Left lung (tissue), 10 donors: ENCODE data around the gene CLCA2. TPM values are rescaled to one million over a fixed set of nuclear protein-coding genes. Genes with fewer than 3 reads are reported as not detected.

Experiments used
- ATAC-seq: fragments of 200-7000 bp; cut with Tn5 transposase; one replicate; pipeline ENCODE4 v1.9.1; 2020; ENCODE audit warnings: moderate library complexity
- DNase-seq, 4 donors: peaks; one replicate each; pipeline ENCODE4 v3.0.0-alpha.2; 2013 to 2020
- H3K27ac ChIP-seq, 2 donors: fragments of 200-600 bp; sonication (generic) in 1 of 2; one replicate each; pipeline versions ENCODE4 v1.5.0 to v1.8.0; 2020 to 2021
- H3K27me3 ChIP-seq, 2 donors: fragments of 200-600 bp; sonication (generic) in 1 of 2; one replicate each; pipeline versions ENCODE4 v1.5.0 to v1.8.0; 2020 to 2021
- H3K36me3 ChIP-seq, 2 donors: fragments of 200-600 bp; sonication (generic) in 1 of 2; one replicate each; pipeline versions ENCODE4 v1.5.0 to v1.8.0; 2020 to 2021
- H3K4me1 ChIP-seq, 2 donors: fragments of 200-600 bp; one replicate each; pipeline ENCODE4 v1.8.0; 2021
- H3K4me3 ChIP-seq, 2 donors: fragments of 200-600 bp; sonication (generic) in 1 of 2; one replicate each; pipeline versions ENCODE4 v1.5.0 to v1.8.0; 2020 to 2021; ENCODE audit warnings: mild to moderate bottlenecking in 1 of 2
- H3K9me3 ChIP-seq, 2 donors: fragments of 200-600 bp; sonication (generic) in 1 of 2; one replicate each; pipeline versions ENCODE4 v1.5.0 to v1.8.0; 2020 to 2021
- CTCF ChIP-seq, 2 donors: fragments of 200-600 bp; sonication (generic) in 1 of 2; IDR thresholded peaks; one replicate each; pipeline versions ENCODE4 v1.5.0 to v1.8.0; 2021; ENCODE audit warnings: antibody characterized with exemption in 2 of 2
- intact Hi-C, 2 donors: fragments of 100-400 bp; cut with DNase I; formaldehyde crosslinking; loops; one replicate each; pipeline versions ENCODE4 v1.11.2 to v1.14.2; 2022
- polyA plus RNA-seq, 6 donors: library from polyadenylated mRNA; unstranded; fragments of 120-200 nt; gene quantifications; one replicate each; pipeline ENCODE4 v1.2.1, GENCODE V29; 2013; ENCODE audit not compliant: insufficient read length in 6 of 6
- total RNA-seq, 2 donors: library from RNA; stranded (reverse); fragmentation: NEBNext Ultra II Directional; extraction: Animal tissue kit (Norgen Biotek cat#: 25700); gene quantifications; one replicate each; pipeline ENCODE4 v1.2.1, GENCODE V29; 2021
- donor health status: DM: no; HTN: yes; CAD: no.
- donor health status: DM: no; HTN: no; CAD: no.

CLCA2 gene
- total and polyA plus RNA-seq, 8 donors: 0.13 to 0.42 (median 0.16) TPM

DNA sequence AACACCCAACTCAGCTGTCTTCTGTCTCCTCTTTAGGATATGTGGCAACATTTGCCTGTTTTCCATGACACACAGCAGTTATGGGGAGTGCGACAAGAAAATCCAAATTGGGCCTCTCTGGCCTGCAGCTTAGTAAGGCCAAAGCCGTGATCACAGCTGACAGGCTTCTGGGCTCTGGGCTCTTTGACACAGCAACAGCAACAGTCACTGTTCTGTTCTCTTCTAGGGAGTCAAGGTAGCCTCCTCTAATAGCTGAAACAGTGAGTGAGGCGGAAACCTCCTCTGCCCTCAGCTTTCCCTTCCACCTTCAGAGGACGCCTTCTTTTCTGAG, 63.8 kb downstream of the CLCA2 start:
- Histone ChIP-seq H3K27me3 (no peaks in the 10 kb centered on the region), H3K4me3 (no peak overlapping the region), H3K4me1 (no peaks in the 10 kb centered on the region), H3K27ac (no peak overlapping the region), H3K9me3 (no peaks in the 10 kb centered on the region), H3K36me3 (no peaks in the 10 kb centered on the region)
- no peak for ATAC-seq
- intact Hi-C loops: no loop called here
- no peak for DNase-seq
- no peak for TF ChIP-seq CTCF (IDR thresholded peaks at IDR 0.05)

DNA sequence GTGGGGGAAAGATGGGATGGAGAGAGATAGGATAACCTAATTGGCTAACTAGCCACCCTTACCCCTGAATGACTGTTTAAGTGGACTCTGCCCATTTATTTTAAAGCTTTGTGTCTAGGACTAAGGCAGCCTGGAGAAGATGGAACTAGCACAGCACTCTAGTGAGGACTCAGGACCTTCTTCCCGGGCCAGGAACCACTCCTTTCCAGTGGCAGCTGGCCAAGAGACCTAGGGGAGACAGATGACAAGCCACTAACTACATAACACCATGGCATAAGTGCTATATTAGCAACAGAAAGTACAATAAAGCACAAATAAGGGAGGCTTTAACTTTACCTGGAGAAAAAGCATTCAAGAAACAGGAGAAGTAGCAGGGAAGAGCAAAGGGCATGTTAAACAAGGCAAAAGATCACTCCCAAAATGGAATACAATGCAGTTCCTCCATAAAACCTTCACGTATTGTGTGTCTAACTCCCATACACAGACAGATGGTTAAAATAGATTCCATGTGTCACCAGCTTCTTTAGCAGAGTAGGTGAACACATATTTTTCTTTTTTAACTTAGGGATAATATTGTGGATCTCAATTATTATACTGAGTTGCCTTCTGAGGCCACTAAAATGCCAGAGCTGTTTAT, 65.4 kb downstream of the CLCA2 start:
- ATAC-seq (no peak), DNase-seq (no peak)
- Histone ChIP-seq H3K4me3 (no peak overlapping the region), H3K9me3 (no peaks in the 10 kb centered on the region), H3K4me1 (no peaks in the 10 kb centered on the region), H3K36me3 (no peaks in the 10 kb centered on the region), H3K27ac (no peak overlapping the region), H3K27me3 (no peaks in the 10 kb centered on the region)
- intact Hi-C loops: no loop called here
- no peak for TF ChIP-seq CTCF (IDR thresholded peaks at IDR 0.05)

- H3K27me3 ChIP-seq: no peaks in the 10 kb centered on the region
- DNase-seq (no peak), ATAC-seq (no peak)
- intact Hi-C loops: no loop called here
- TF ChIP-seq CTCF (IDR thresholded peaks at IDR 0.05): no peak
- H3K4me1 ChIP-seq: no peaks in the 10 kb centered on the region
- H3K27ac ChIP-seq: no peak overlapping the region
- no peaks in the 10 kb centered on the region for H3K36me3 ChIP-seq
- H3K4me3 ChIP-seq: no peak overlapping the region
- no peaks in the 10 kb centered on the region for H3K9me3 ChIP-seq
These were observed 67.4 kb downstream of the CLCA2 start for GRCh38 chr1:86491171-86491950.

DNA sequence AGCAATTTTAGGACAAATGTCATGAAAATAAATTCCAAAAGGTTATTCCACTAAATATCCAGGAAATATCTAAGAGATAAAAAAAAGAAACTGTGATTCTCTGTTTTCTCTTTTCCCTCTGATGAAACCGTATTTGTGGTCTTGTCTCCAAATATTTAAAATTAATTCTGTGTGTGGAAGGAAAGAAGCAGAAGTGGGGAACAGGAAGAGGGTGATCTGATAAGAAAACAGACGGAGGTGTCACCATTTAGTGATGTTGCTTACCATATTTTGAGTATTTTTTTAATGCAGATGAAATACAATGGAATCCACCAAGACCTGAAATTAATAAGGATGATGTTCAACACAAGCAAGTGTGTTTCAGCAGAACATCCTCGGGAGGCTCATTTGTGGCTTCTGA, 74.3 kb downstream of the CLCA2 start:
- TF ChIP-seq CTCF (IDR thresholded peaks at IDR 0.05): no peak
- Histone ChIP-seq H3K36me3 (no peaks in the 10 kb centered on the region), H3K4me1 (peaks cover 0 to 11% of the 10 kb centered on the region in 2 donors), H3K9me3 (no peaks in the 10 kb centered on the region), H3K27ac (no peak overlapping the region), H3K4me3 (no peak overlapping the region), H3K27me3 (no peaks in the 10 kb centered on the region)
- intact Hi-C loops: no loop called here
- DNase-seq (no peak), ATAC-seq (no peak)

GRCh38 chr1:86499987-86500593, 76.1 kb downstream of the CLCA2 start:
- H3K4me1 ChIP-seq: peaks cover 0 to 23% of the 10 kb centered on the region in 2 donors
- peak; percentile 27 for ATAC-seq
- H3K27ac ChIP-seq: no peak overlapping the region
- no peaks in the 10 kb centered on the region for H3K36me3 ChIP-seq
- TF ChIP-seq CTCF (IDR thresholded peaks at IDR 0.05): peak; percentile 69 to 82
- H3K27me3 ChIP-seq: no peaks in the 10 kb centered on the region
- no peak overlapping the region for H3K4me3 ChIP-seq
- no peak for DNase-seq
- intact Hi-C loops: loop anchor here in 1 of 2 donors (10.0 kb wide), 1 partner anchor 125 kb away; no protein-coding TSS in a partner anchor
- H3K9me3 ChIP-seq: no peaks in the 10 kb centered on the region
